ENCODE measurements around the gene SLC16A9. TPM values are rescaled to one million over a fixed set of nuclear protein-coding genes. Genes with fewer than 3 reads are reported as not detected.

Gene SLC16A9
- total RNA-seq, 1 experiment from 2014 or later, result 4.1 TPM

DNA sequence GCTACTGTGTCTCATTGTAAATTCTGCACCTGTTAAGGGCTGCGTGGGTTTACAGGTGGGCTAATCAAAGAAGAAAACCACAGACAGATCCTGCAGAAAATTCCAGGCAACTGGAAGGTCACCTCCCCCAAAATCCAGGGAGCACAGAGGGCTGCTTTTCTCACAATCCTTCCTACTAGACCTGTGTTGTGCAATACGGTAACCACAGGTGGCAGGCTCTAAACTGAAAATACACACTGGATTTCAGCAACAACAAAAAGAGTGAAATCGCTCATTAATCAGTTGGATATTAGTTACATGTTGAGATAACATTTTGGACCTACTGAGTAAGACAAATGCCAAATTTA, 83.2 kb downstream of the SLC16A9 start:
- Mint-ChIP-seq H3K27me3 (ENCODE audit: low read depth) (no peaks in the 10 kb centered on the region), H3K27ac (peak overlapping the region; percentile 74 to 94 (median 94); a peak in 6 of 7 replicates), H3K36me3 (ENCODE audit: insufficient read depth in 1 of 3, low read depth in 3 of 3) (no peaks in the 10 kb centered on the region), H3K4me3 (no peak overlapping the region), H3K9me3 (peaks cover 0 to 3% of the 10 kb centered on the region in 2 experiments; a peak in 2 of 5 replicates), H3K4me1 (peaks cover 33 to 42% of the 10 kb centered on the region in 2 experiments)
- Histone ChIP-seq H3K14ac (ENCODE audit: insufficient read depth, low read length) (no peak overlapping the region), H3K18ac (ENCODE audit: insufficient read length, low read depth, low read length) (no peak overlapping the region), H3K4me2 (ENCODE audit: insufficient read depth, insufficient read length, low read length) (no peak overlapping the region), H2AK5ac (ENCODE audit: insufficient read length, low read length) (no peak overlapping the region), H3K56ac (ENCODE audit: insufficient read length, low read depth, low read length) (no peak overlapping the region), H4K91ac (ENCODE audit: insufficient read length, low read depth, low read length) (no peak overlapping the region), H3T11ph (ENCODE audit: low read length) (no peak overlapping the region), H3K79me2 (ENCODE audit: insufficient read depth, low read length) (no peaks in the 10 kb centered on the region), H4K5ac (ENCODE audit: insufficient read length, low read depth, low read length) (no peak overlapping the region), H2BK120ac (ENCODE audit: low read depth, low read length, poor library complexity, severe bottlenecking) (no peak overlapping the region), H4K8ac (replicated peaks; ENCODE audit: insufficient read length, low read depth, low read length) (no peak overlapping the region), H3K27me3 (ENCODE audit: insufficient read depth, low read length) (no peaks in the 10 kb centered on the region), H2BK20ac (ENCODE audit: low read depth, low read length, poor library complexity, severe bottlenecking) (no peak overlapping the region), H2BK15ac (ENCODE audit: low read depth, low read length) (no peak overlapping the region), H3K9me3 (ENCODE audit: control insufficient read depth, low read depth, low read length) (no peaks in the 10 kb centered on the region), H3K4me1 (ENCODE audit: insufficient read depth, low read length) (0 out of 2 replicates have a peak, but pooled peaks cover 2% of the 10 kb centered on the region), H3K23me2 (ENCODE audit: insufficient read length, low read depth, low read length, poor library complexity, severe bottlenecking) (peaks cover 3% of the 10 kb centered on the region), H3K9ac (ENCODE audit: extremely low read depth, insufficient read length, low read length) (no peak overlapping the region), H3K4ac (ENCODE audit: low read depth, low read length) (no peak overlapping the region), H2BK5ac (ENCODE audit: insufficient read length, low read length) (no peak overlapping the region), H3K27ac (ENCODE audit: insufficient read length, low read depth, low read length) (no peak overlapping the region), H2AFZ (ENCODE audit: low read length) (no peak overlapping the region), H2BK12ac (ENCODE audit: insufficient read length, low read depth, low read length) (no peak overlapping the region), H3K23ac (ENCODE audit: insufficient read length, low read depth, low read length) (no peak overlapping the region), H4K20me1 (ENCODE audit: control insufficient read depth, insufficient read depth, insufficient read length) (no peaks in the 10 kb centered on the region), H3K79me1 (ENCODE audit: insufficient read depth, low read depth, low read length, poor library complexity, severe bottlenecking) (no peaks in the 10 kb centered on the region)
- no peak for DNase-seq
- TF ChIP-seq, protein P1, sequence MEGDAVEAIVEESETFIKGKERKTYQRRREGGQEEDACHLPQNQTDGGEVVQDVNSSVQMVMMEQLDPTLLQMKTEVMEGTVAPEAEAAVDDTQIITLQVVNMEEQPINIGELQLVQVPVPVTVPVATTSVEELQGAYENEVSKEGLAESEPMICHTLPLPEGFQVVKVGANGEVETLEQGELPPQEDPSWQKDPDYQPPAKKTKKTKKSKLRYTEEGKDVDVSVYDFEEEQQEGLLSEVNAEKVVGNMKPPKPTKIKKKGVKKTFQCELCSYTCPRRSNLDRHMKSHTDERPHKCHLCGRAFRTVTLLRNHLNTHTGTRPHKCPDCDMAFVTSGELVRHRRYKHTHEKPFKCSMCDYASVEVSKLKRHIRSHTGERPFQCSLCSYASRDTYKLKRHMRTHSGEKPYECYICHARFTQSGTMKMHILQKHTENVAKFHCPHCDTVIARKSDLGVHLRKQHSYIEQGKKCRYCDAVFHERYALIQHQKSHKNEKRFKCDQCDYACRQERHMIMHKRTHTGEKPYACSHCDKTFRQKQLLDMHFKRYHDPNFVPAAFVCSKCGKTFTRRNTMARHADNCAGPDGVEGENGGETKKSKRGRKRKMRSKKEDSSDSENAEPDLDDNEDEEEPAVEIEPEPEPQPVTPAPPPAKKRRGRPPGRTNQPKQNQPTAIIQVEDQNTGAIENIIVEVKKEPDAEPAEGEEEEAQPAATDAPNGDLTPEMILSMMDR (conservative IDR thresholded peaks at IDR 0.05), result no peak
- WGBS (ENCODE audit: extremely low coverage, insufficient read length, low lambda C conversion rate), result no CpG with 5 or more reads among the region's 3 CpGs

Measured in H9 (cell line).